Measurements from ENCODE around the gene APOBEC3B. TPM values are rescaled to one million over a fixed set of nuclear protein-coding genes. Genes with fewer than 3 reads are reported as not detected.

Gene APOBEC3B
- total and polyA plus RNA-seq, 2 of the 8 experiments (the other 6 are each of a cell fraction or from before 2014, with no cell fraction given), result 14.2 to 74.9 TPM

GRCh38 chr22:38967451-38968450 lies 14.4 kb upstream of the APOBEC3B start:
- Histone ChIP-seq H3K27ac (ENCODE audit: low read depth, low read length) (no peak overlapping the region), H3K23ac (ENCODE audit: insufficient read length) (no peak overlapping the region), H3K56ac (replicated peaks; ENCODE audit: insufficient read length, low read depth, low read length) (no peak overlapping the region), H4K91ac (replicated peaks; ENCODE audit: insufficient read length, low read length) (no peak overlapping the region), H3K4ac (replicated peaks; ENCODE audit: insufficient read length, low read depth, low read length) (no peak overlapping the region), H2AFZ (ENCODE audit: low read length) (no peak overlapping the region), H2BK15ac (ENCODE audit: low read length) (0 out of 2 replicates have a peak overlapping the region, but pooled peaks have one; percentile 29), H3K4me3 (ENCODE audit: extremely low read depth in 1 of 4, insufficient read depth in 2 of 4, low read depth in 3 of 4, low read length in 4 of 4) (no peak overlapping the region), H3K36me3 (ENCODE audit: control insufficient read depth in 2 of 4, insufficient read depth in 4 of 4, low read length in 3 of 4) (no peaks in the 10 kb centered on the region), H3K9me3 (ENCODE audit: insufficient read depth in 2 of 2, low read depth in 1 of 2, low read length in 1 of 2) (no peaks in the 10 kb centered on the region), H3K4me1 (replicated peaks in 1 of 4; ENCODE audit: control insufficient read depth in 3 of 4, insufficient read depth in 4 of 4, low read length in 3 of 4) (peaks cover 0 to 10% (median 3%) of the 10 kb centered on the region in 4 experiments; a peak in 5 of 7 replicates), H4K8ac (ENCODE audit: extremely low read depth, insufficient read depth, low read length) (peak overlapping the region; percentile 16), H2BK5ac (ENCODE audit: low read depth, low read length) (peak overlapping the region; percentile 52; the same call in 1 of the 2 replicates), H4K20me1 (replicated peaks in 1 of 2; ENCODE audit: control insufficient read depth in 1 of 2, insufficient read depth in 2 of 2, low read length in 2 of 2) (no peaks in the 10 kb centered on the region), H2BK20ac (ENCODE audit: low read length) (no peak overlapping the region), H3K79me1 (ENCODE audit: low read depth, low read length) (no peaks in the 10 kb centered on the region), H3K9ac (replicated peaks in 1 of 4; ENCODE audit: extremely low read depth in 1 of 4, low read depth in 3 of 4, low read length in 3 of 4) (no peak overlapping the region), H2BK12ac (ENCODE audit: low read depth, low read length) (0 out of 2 replicates have a peak overlapping the region, but pooled peaks have one; percentile 39), H2BK120ac (replicated peaks; ENCODE audit: low read depth, low read length) (no peak overlapping the region), H3K23me2 (ENCODE audit: low read depth, low read length) (no peaks in the 10 kb centered on the region), H4K5ac (ENCODE audit: insufficient read length, low read depth, low read length) (no peak overlapping the region), H3K27me3 (replicated peaks in 1 of 4; ENCODE audit: control insufficient read depth in 3 of 4, extremely low read depth in 1 of 4, insufficient read depth in 3 of 4, low read length in 3 of 4) (no peaks in the 10 kb centered on the region), H3K14ac (ENCODE audit: insufficient read length) (no peak overlapping the region), H2AK5ac (ENCODE audit: low read depth, low read length) (0 out of 2 replicates have a peak overlapping the region, but pooled peaks have one; percentile 4), H3K79me2 (ENCODE audit: control insufficient read depth in 1 of 2, insufficient read depth in 2 of 2, low read length in 2 of 2) (no peaks in the 10 kb centered on the region), H3K4me2 (ENCODE audit: insufficient read depth in 1 of 2, low read depth in 2 of 2, low read length in 2 of 2) (no peak overlapping the region), H3K18ac (ENCODE audit: extremely low read depth, low read length) (no peak overlapping the region)
- ChIA-PET POLR2A (ENCODE audit: partially characterized antibody) (no interaction called here), CTCF (ENCODE audit: partially characterized antibody) (interaction anchor here (0.6 to 1.3 kb wide), 3 partner anchors 7 to 235 kb away, joined by 3 read pairs; no protein-coding TSS in a partner anchor)
- FAIRE-seq, result no peak
- no peak for DNase-seq (ENCODE audit: low read depth in 1 of 2, low spot score in 2 of 2)
- WGBS, 2 experiments (ENCODE audit: extremely low coverage in 1 of 2, insufficient coverage in 1 of 2, insufficient read length in 1 of 2, insufficient replicate concordance in 2 of 2, low coverage in 1 of 2, low lambda C conversion rate in 2 of 2, missing lambda C conversion rate in 1 of 2), result 91% methylated on average over 15 of the region's 15 CpGs; no CpG with 5 or more reads in 1 of the 2 experiments
- TF ChIP-seq CBX8 (IDR thresholded peaks at IDR 0.05; ENCODE audit: borderline replicate concordance, low read depth, low read length) (no peak), SIN3A (conservative IDR thresholded peaks at IDR 0.05 in 1 of 2, IDR thresholded peaks at IDR 0.05 in 1 of 2; ENCODE audit: low read depth in 1 of 2, low read length in 2 of 2) (no peak), CREB1 (IDR thresholded peaks at IDR 0.05) (no peak), HDAC2 (IDR thresholded peaks at IDR 0.05; ENCODE audit: borderline replicate concordance in 1 of 2, low read depth in 2 of 2, low read length in 2 of 2) (no peak), CEBPB (IDR thresholded peaks at IDR 0.05; ENCODE audit: low read depth, low read length) (no peak), SIRT6 (IDR thresholded peaks at IDR 0.05; ENCODE audit: low read length) (no peak), CHD2 (IDR thresholded peaks at IDR 0.05; ENCODE audit: low read length) (no peak), RAD21 (IDR thresholded peaks at IDR 0.05 in 1 of 2, conservative IDR thresholded peaks at IDR 0.05 in 1 of 2; ENCODE audit: low read depth in 2 of 2, low read length in 2 of 2) (no peak), HDAC6 (IDR thresholded peaks at IDR 0.05; ENCODE audit: low read depth, low read length) (no peak), PHF8 (conservative IDR thresholded peaks at IDR 0.05; ENCODE audit: low read depth, low read length) (no peak)
